OCI-LY1 (cell line): ENCODE measurements around the gene TOR1A.

Experiments
- H2AFZ ChIP-seq: fragments of 200-600 bp; sonication (generic), shearing (Covaris generic); 2 replicates; pipeline ENCODE4 v1.6.0; 2014; ENCODE audit warnings: antibody characterized with exemption, mild to moderate bottlenecking, low read length
- H3F3A ChIP-seq: fragments of 200-600 bp; sonication (generic), shearing (Covaris generic); 2 replicates; pipeline ENCODE4 v1.6.0; 2014; ENCODE audit warnings: mild to moderate bottlenecking, antibody characterized with exemption, low read length, moderate library complexity; ENCODE audit not compliant: insufficient read depth
- H3K27ac ChIP-seq: fragments of 200-600 bp; sonication (generic); 2 replicates; pipeline ENCODE4 v1.5.1; 2014; ENCODE audit warnings: low read length, mixed run types, mild to moderate bottlenecking, low read depth; ENCODE audit not compliant: poor library complexity, severe bottlenecking
- H3K27me3 ChIP-seq: fragments of 200-600 bp; sonication (generic); 2 replicates; pipeline ENCODE4 v1.6.0; 2014; ENCODE audit warnings: antibody characterized with exemption, mild to moderate bottlenecking, low read length, moderate library complexity; ENCODE audit not compliant: insufficient read depth
- H3K36me3 ChIP-seq: fragments of 200-600 bp; sonication (generic); 2 replicates; pipeline ENCODE4 v1.6.1; 2014; ENCODE audit warnings: mild to moderate bottlenecking, antibody characterized with exemption, low read length, moderate library complexity, mixed read lengths; ENCODE audit not compliant: insufficient read depth
- H3K4me1 ChIP-seq: fragments of 200-600 bp; sonication (generic); 2 replicates; pipeline ENCODE4 v1.5.1; 2014; ENCODE audit warnings: mild to moderate bottlenecking, low read length, moderate library complexity; ENCODE audit not compliant: insufficient read depth, severe bottlenecking
- H3K4me2 ChIP-seq: fragments of 200-600 bp; sonication (generic), shearing (Covaris generic); 2 replicates; pipeline ENCODE4 v1.6.1; 2014; ENCODE audit warnings: low read length
- H3K4me3 ChIP-seq: fragments of 200-600 bp; sonication (generic); 2 replicates; pipeline ENCODE4 v1.5.1; 2014; ENCODE audit warnings: low read length, low read depth, mild to moderate bottlenecking, mixed read lengths; ENCODE audit not compliant: poor library complexity, severe bottlenecking
- H3K79me2 ChIP-seq: fragments of 200-600 bp; shearing (Covaris generic); 2 replicates; pipeline ENCODE4 v1.6.1; 2016; ENCODE audit warnings: mixed run types, low read length, mixed read lengths; ENCODE audit not compliant: insufficient read depth
- H3K9ac ChIP-seq: fragments of 200-600 bp; sonication (generic), shearing (Covaris generic); 2 replicates; pipeline ENCODE4 v1.6.1; 2014; ENCODE audit warnings: mild to moderate bottlenecking, low read length, mixed read lengths
- H3K9me2 ChIP-seq: fragments of 200-600 bp; sonication (generic), shearing (Covaris generic); 2 replicates; pipeline ENCODE4 v1.6.1; 2014; ENCODE audit warnings: low read depth, mild to moderate bottlenecking, low read length, mixed read lengths
- H3K9me3 ChIP-seq: fragments of 200-600 bp; shearing (Covaris generic); 2 replicates; pipeline ENCODE4 v1.6.1; 2014; ENCODE audit warnings: low read length, mixed read lengths
- H4K20me1 ChIP-seq: fragments of 200-600 bp; sonication (generic), shearing (Covaris generic); 2 replicates; pipeline ENCODE4 v1.6.0; 2016; ENCODE audit warnings: mild to moderate bottlenecking, low read length; ENCODE audit not compliant: insufficient read depth
- EZH2 ChIP-seq: fragments of 200-600 bp; sonication (generic), shearing (Covaris generic); IDR thresholded peaks from 2 replicates; pipeline ENCODE4 v1.8.0; 2017; ENCODE audit warnings: borderline replicate concordance, mixed run types, mild to moderate bottlenecking, antibody characterized with exemption, low read length, moderate library complexity, mixed read lengths
- TF ChIP-seq, protein P1 (sequence below): fragments of 200-600 bp; sonication (generic), shearing (Covaris generic); IDR thresholded peaks from 2 replicates; pipeline ENCODE4 v1.5.1; 2017; ENCODE audit warnings: mild to moderate bottlenecking, antibody characterized with exemption, low read length, moderate library complexity, mixed read lengths

The TOR1A gene

DNA sequence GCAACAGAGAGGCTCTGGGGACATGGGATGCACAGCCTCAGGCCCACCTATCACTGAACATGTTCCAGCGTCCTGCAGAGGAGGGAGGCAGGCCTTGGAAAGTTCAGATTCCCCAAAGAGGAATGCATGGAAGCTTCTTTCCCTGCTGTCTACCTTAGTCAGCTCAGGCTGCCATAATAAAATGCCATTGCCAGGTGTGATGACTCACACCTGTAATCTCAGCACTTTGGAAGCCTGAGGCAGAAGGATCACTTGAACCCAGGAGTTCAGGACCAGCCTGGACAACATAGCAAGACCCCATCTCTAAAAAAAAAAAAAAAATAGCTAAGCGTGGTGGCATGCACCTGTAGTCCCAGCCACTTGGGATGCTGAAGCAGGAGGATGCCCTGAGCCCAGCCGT lies 45.5 kb downstream of the TOR1A start:
- no peak for TF ChIP-seq EZH2
- TF ChIP-seq, protein P1, sequence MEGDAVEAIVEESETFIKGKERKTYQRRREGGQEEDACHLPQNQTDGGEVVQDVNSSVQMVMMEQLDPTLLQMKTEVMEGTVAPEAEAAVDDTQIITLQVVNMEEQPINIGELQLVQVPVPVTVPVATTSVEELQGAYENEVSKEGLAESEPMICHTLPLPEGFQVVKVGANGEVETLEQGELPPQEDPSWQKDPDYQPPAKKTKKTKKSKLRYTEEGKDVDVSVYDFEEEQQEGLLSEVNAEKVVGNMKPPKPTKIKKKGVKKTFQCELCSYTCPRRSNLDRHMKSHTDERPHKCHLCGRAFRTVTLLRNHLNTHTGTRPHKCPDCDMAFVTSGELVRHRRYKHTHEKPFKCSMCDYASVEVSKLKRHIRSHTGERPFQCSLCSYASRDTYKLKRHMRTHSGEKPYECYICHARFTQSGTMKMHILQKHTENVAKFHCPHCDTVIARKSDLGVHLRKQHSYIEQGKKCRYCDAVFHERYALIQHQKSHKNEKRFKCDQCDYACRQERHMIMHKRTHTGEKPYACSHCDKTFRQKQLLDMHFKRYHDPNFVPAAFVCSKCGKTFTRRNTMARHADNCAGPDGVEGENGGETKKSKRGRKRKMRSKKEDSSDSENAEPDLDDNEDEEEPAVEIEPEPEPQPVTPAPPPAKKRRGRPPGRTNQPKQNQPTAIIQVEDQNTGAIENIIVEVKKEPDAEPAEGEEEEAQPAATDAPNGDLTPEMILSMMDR: no peak
- Histone ChIP-seq H3K9ac (no peak overlapping the region), H2AFZ (no peak overlapping the region), H3K27ac (no peak overlapping the region), H3K9me2 (no peaks in the 10 kb centered on the region), H3K4me2 (no peak overlapping the region), H3K79me2 (no peaks in the 10 kb centered on the region), H3K4me1 (no peaks in the 10 kb centered on the region), H3F3A (no peaks in the 10 kb centered on the region), H3K4me3 (no peak overlapping the region), H3K36me3 (no peaks in the 10 kb centered on the region), H4K20me1 (no peaks in the 10 kb centered on the region), H3K9me3 (no peaks in the 10 kb centered on the region), H3K27me3 (0 out of 2 replicates have a peak, but pooled peaks cover 10% of the 10 kb centered on the region)

DNA sequence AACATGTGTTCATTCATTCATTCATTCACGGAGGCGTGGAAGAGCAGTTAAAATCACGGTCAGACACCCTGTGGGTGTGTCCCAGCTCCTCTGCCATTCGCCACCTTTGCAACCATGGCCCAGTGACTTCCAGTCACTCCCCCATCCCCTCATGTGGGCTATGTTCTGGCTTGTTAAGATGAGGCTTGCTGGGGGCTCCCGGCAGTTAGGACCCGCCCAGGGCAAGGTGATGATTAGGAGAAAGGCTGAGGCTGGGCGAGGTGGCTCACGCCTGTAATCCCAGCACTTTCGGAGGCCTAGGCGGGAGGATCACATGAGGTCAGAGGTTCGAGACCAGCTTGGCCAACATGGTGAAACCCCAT lies 46.2 kb downstream of the TOR1A start:
- Histone ChIP-seq H3K27ac (no peak overlapping the region), H2AFZ (no peak overlapping the region), H3F3A (no peaks in the 10 kb centered on the region), H3K9me2 (no peaks in the 10 kb centered on the region), H3K36me3 (no peaks in the 10 kb centered on the region), H3K27me3 (0 out of 2 replicates have a peak, but pooled peaks cover 12% of the 10 kb centered on the region), H3K9ac (no peak overlapping the region), H3K4me1 (no peaks in the 10 kb centered on the region), H3K4me3 (no peak overlapping the region), H3K79me2 (no peaks in the 10 kb centered on the region), H3K9me3 (no peaks in the 10 kb centered on the region), H4K20me1 (no peaks in the 10 kb centered on the region), H3K4me2 (no peak overlapping the region)
- TF ChIP-seq EZH2: no peak
- TF ChIP-seq, protein P1: no peak

DNA sequence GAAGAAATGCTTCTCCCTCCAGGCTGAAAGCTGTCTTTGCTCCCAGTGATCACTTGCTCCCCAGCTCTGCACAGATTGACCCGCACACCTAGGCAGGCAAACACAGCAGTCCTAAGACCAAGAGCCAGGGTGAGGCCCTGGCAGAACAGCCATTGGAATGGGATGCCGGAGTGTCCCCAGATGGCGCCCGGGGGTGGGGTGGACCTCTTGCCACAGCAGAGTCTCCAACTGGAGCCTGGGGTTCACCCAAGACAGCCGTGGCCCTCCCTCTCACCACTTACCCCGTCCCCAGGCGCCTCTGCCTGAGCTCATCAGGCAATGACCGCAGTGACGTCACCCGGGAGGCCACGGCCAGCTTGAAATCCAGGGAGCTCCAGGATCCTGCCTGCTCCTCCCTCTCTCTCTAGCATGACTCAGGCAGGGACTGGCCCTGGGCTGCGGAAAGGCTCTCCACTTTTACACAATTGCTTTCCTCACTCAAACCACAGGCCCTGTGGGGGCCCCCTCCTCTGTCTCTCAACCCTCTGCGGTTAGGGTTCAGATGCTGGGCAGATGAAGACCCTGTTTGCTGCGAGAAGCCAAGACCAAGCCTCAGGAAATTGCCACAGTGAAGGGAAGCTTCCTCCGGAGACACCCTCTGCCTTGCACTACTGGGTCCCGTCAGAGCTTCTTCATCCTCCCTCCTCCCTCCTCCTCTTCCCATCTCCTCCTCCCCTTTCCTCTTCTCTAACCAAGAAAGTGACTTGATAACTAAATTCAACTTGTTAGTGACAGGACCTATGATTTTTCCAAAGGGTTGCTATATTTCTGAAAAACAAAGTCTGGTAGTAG lies 46.8 kb downstream of the TOR1A start:
- no peaks in the 10 kb centered on the region for H3K79me2 ChIP-seq
- H3K27ac ChIP-seq: no peak overlapping the region
- H3K4me3 ChIP-seq: no peak overlapping the region
- no peaks in the 10 kb centered on the region for H3K36me3 ChIP-seq
- no peaks in the 10 kb centered on the region for H3K9me3 ChIP-seq
- no peak overlapping the region for H2AFZ ChIP-seq
- no peaks in the 10 kb centered on the region for H3K9me2 ChIP-seq
- H3K9ac ChIP-seq: no peak overlapping the region
- no peaks in the 10 kb centered on the region for H3F3A ChIP-seq
- H4K20me1 ChIP-seq: no peaks in the 10 kb centered on the region
- TF ChIP-seq, protein P1: no peak
- no peak for TF ChIP-seq EZH2
- H3K27me3 ChIP-seq: 0 out of 2 replicates have a peak, but pooled peaks cover 12% of the 10 kb centered on the region
- H3K4me2 ChIP-seq: no peak overlapping the region
- no peaks in the 10 kb centered on the region for H3K4me1 ChIP-seq
